ENCODE results near the gene TTC7B. TPM values are rescaled to one million over a fixed set of nuclear protein-coding genes. Genes with fewer than 3 reads are reported as not detected.

The TTC7B gene
- total RNA-seq, 1 experiment from 2014 or later: 40.9 TPM

DNA sequence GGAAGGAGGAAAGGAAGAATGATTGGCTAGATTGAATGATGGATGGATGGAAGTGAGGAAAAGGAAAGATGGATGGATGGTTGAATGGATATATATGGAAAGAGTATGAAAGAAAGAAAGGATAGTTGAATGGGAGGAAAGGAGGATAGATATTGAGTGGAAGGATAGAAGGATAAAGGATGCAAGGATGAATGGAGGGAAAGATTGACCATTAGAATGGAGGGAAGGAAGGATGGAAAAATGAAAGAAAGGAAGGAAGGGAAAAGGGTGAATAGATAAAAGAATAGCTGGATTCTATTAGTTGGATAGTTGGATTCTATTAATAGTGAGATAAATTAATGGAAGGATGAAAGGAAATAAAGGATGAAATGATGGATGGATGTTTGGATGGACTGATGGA, 313.5 kb downstream of the TTC7B start:
- DNase-seq (ENCODE audit: low read depth, low spot score) (no peak), ATAC-seq (no peak)
- no TSS peak for BruUV-seq (replicated peaks)
- H3K27me3 ChIP-seq (ENCODE audit: control insufficient read depth, insufficient read depth, low read length): no peaks in the 10 kb centered on the region
- TF ChIP-seq POLR2AphosphoS5 (IDR thresholded peaks at IDR 0.05; ENCODE audit: low read depth, low read length): no peak
- TF ChIP-seq, protein P1, sequence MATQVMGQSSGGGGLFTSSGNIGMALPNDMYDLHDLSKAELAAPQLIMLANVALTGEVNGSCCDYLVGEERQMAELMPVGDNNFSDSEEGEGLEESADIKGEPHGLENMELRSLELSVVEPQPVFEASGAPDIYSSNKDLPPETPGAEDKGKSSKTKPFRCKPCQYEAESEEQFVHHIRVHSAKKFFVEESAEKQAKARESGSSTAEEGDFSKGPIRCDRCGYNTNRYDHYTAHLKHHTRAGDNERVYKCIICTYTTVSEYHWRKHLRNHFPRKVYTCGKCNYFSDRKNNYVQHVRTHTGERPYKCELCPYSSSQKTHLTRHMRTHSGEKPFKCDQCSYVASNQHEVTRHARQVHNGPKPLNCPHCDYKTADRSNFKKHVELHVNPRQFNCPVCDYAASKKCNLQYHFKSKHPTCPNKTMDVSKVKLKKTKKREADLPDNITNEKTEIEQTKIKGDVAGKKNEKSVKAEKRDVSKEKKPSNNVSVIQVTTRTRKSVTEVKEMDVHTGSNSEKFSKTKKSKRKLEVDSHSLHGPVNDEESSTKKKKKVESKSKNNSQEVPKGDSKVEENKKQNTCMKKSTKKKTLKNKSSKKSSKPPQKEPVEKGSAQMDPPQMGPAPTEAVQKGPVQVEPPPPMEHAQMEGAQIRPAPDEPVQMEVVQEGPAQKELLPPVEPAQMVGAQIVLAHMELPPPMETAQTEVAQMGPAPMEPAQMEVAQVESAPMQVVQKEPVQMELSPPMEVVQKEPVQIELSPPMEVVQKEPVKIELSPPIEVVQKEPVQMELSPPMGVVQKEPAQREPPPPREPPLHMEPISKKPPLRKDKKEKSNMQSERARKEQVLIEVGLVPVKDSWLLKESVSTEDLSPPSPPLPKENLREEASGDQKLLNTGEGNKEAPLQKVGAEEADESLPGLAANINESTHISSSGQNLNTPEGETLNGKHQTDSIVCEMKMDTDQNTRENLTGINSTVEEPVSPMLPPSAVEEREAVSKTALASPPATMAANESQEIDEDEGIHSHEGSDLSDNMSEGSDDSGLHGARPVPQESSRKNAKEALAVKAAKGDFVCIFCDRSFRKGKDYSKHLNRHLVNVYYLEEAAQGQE (IDR thresholded peaks at IDR 0.05; ENCODE audit: insufficient read depth in 1 of 2, low read depth in 2 of 2, low read length in 1 of 2): no peak
- TF ChIP-seq TCF7L2 (IDR thresholded peaks at IDR 0.05; ENCODE audit: low read depth, low read length): no peak
- TF ChIP-seq, protein P2, sequence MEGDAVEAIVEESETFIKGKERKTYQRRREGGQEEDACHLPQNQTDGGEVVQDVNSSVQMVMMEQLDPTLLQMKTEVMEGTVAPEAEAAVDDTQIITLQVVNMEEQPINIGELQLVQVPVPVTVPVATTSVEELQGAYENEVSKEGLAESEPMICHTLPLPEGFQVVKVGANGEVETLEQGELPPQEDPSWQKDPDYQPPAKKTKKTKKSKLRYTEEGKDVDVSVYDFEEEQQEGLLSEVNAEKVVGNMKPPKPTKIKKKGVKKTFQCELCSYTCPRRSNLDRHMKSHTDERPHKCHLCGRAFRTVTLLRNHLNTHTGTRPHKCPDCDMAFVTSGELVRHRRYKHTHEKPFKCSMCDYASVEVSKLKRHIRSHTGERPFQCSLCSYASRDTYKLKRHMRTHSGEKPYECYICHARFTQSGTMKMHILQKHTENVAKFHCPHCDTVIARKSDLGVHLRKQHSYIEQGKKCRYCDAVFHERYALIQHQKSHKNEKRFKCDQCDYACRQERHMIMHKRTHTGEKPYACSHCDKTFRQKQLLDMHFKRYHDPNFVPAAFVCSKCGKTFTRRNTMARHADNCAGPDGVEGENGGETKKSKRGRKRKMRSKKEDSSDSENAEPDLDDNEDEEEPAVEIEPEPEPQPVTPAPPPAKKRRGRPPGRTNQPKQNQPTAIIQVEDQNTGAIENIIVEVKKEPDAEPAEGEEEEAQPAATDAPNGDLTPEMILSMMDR (IDR thresholded peaks at IDR 0.05): no peak
- TF ChIP-seq SIN3A (IDR thresholded peaks at IDR 0.05; ENCODE audit: borderline replicate concordance, insufficient read depth, low read depth, low read length): no peak
- in situ Hi-C loops (cut with HindIII; ENCODE audit: low pct_unique_long_range_greater_than_20kb, low sequenced_read_pairs) (no loop called here), intact Hi-C loops (cut with micrococcal nuclease; ENCODE audit: unreplicated experiment) (no loop called here)
- ChIA-PET POLR2A (no interaction called here), CTCF (no interaction called here)
- H3K27ac ChIP-seq (ENCODE audit: low read length): no peak overlapping the region
- H3K4me3 ChIP-seq (ENCODE audit: low read depth in 2 of 2, low read length in 2 of 2): no peak overlapping the region
- H3K36me3 ChIP-seq (ENCODE audit: control insufficient read depth, insufficient read depth, low read length): no peaks in the 10 kb centered on the region
- no peaks in the 10 kb centered on the region for H3K9me3 ChIP-seq (ENCODE audit: control insufficient read depth, insufficient read depth, low read depth, low read length)
- H3K4me1 ChIP-seq (ENCODE audit: control insufficient read depth, insufficient read depth, low read length): no peaks in the 10 kb centered on the region

DNA sequence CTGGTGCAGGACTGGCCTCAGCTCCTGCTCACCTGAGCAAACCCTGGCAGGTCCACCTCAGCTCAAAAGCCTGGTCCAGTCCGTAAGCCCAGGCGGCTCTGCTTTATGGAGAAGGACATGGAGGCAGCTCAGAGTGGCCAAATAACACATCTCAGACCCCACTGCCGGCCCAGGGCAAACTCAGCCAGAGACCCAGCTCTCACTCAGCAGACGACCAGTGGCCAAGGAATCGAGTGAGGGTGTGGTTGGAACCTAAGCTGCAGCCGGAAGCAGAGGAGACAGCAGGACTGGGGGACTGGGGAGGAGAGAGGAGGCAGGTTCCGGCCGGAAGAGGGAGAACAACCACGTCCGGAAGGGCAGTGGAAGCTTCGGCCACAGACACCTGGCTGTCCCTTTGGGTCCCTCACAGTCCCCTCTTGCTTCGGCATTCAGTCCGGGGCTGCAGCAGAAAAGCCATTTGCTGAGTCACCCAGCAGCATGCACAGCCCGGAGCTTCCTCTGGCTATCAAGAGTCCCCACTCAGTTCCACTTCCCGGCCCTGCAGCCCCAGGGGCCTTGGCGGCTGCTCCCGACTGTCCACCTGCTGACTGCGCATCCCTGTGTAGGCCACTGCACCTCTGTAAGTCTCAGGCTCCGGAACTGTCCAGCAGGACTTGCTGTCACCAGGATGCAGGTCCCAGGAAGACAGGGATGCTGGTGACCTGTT, 315.4 kb downstream of the TTC7B start:
- Histone ChIP-seq H3K36me3 (ENCODE audit: control insufficient read depth, insufficient read depth, low read length) (no peaks in the 10 kb centered on the region), H3K4me3 (ENCODE audit: low read depth in 2 of 2, low read length in 2 of 2) (no peak overlapping the region), H3K4me1 (ENCODE audit: control insufficient read depth, insufficient read depth, low read length) (no peaks in the 10 kb centered on the region), H3K9me3 (ENCODE audit: control insufficient read depth, insufficient read depth, low read depth, low read length) (no peaks in the 10 kb centered on the region), H3K27ac (ENCODE audit: low read length) (no peak overlapping the region), H3K27me3 (ENCODE audit: control insufficient read depth, insufficient read depth, low read length) (no peaks in the 10 kb centered on the region)
- in situ Hi-C loops (cut with HindIII; ENCODE audit: low pct_unique_long_range_greater_than_20kb, low sequenced_read_pairs): no loop called here
- ATAC-seq: no peak
- ChIA-PET CTCF (interaction anchor here (0.6 kb wide), 1 partner anchor 9 kb away, joined by 5 read pairs; no protein-coding TSS in a partner anchor), POLR2A (no interaction called here)
- no TSS peak for BruUV-seq (replicated peaks)
- no peak for DNase-seq (ENCODE audit: low read depth, low spot score)
- TF ChIP-seq POLR2AphosphoS5 (IDR thresholded peaks at IDR 0.05; ENCODE audit: low read depth, low read length) (no peak), TCF7L2 (IDR thresholded peaks at IDR 0.05; ENCODE audit: low read depth, low read length) (no peak), SIN3A (IDR thresholded peaks at IDR 0.05; ENCODE audit: borderline replicate concordance, insufficient read depth, low read depth, low read length) (no peak)
- TF ChIP-seq, protein P2 (IDR thresholded peaks at IDR 0.05): no peak
- TF ChIP-seq, protein P1 (IDR thresholded peaks at IDR 0.05; ENCODE audit: insufficient read depth in 1 of 2, low read depth in 2 of 2, low read length in 1 of 2): peak; percentile 52 to 77; a peak in 3 of 4 replicates
- intact Hi-C loops (cut with micrococcal nuclease; ENCODE audit: unreplicated experiment): no loop called here
